ENCODE results near the gene P4HB.

The P4HB gene

GRCh38 chr17:81859906-81860755, at the start of gene P4HB:
TSS of gene P4HB (minus strand) at chr17:81860535. CDS start at chr17:81860471, 64 bp downstream.
- TF ChIP-seq CTCF (IDR thresholded peaks at IDR 0.05; ENCODE audit: low read depth, low read length) = no peak; the same call in 1 of the 2 replicates
- no peak for DNase-seq (ENCODE audit: extremely low read depth, low read depth)

- no peak for DNase-seq (ENCODE audit: extremely low read depth, low read depth)
- TF ChIP-seq CTCF (IDR thresholded peaks at IDR 0.05; ENCODE audit: low read depth, low read length) = no peak
Measured at GRCh38 chr17:81909231-81909630, 48.9 kb upstream of the P4HB start.

- no peak for DNase-seq (ENCODE audit: extremely low read depth, low read depth)
- no peak for TF ChIP-seq CTCF (IDR thresholded peaks at IDR 0.05; ENCODE audit: low read depth, low read length)
Measured at GRCh38 chr17:81908793-81909192, 48.5 kb upstream of the P4HB start.

GRCh38 chr17:81907219-81908145, 47.1 kb upstream of the P4HB start:
- no peak; the same call in 1 of the 2 replicates for TF ChIP-seq CTCF (IDR thresholded peaks at IDR 0.05; ENCODE audit: low read depth, low read length)
- DNase-seq (ENCODE audit: extremely low read depth, low read depth) = no peak

- no peak for DNase-seq (ENCODE audit: extremely low read depth, low read depth)
- no peak for TF ChIP-seq CTCF (IDR thresholded peaks at IDR 0.05; ENCODE audit: low read depth, low read length)
Measured at GRCh38 chr17:81906476-81907218, 46.3 kb upstream of the P4HB start.

GRCh38 chr17:81905993-81906392, 45.7 kb upstream of the P4HB start:
- DNase-seq (ENCODE audit: extremely low read depth, low read depth) = no peak
- no peak for TF ChIP-seq CTCF (IDR thresholded peaks at IDR 0.05; ENCODE audit: low read depth, low read length)
